Mesenchymal stem cell (in vitro differentiated cells and primary cell): ENCODE results near the gene TMEM248.
"Not testable (repeated sequence)": the region's sequence is repeated elsewhere in the genome, so short reads cannot be mapped to it uniquely, and the experiment has no call there.

Experiments used
- DNase-seq: peaks from one replicate; pipeline ENCODE4 v3.0.0-alpha.2; 2013
- H2AFZ ChIP-seq: one replicate; pipeline ENCODE4 v1.6.1; 2013; ENCODE audit warnings: low read depth, mild to moderate bottlenecking, control low read depth, inconsistent platforms, low read length, moderate library complexity
- H2AK5ac ChIP-seq: 2 replicates; pipeline ENCODE4 v1.6.1; 2013; ENCODE audit warnings: low read length, moderate library complexity, mild to moderate bottlenecking, inconsistent platforms; ENCODE audit not compliant: severe bottlenecking
- H2BK120ac ChIP-seq: one replicate; pipeline ENCODE4 v1.6.1; 2013; ENCODE audit warnings: low read depth, mild to moderate bottlenecking, inconsistent platforms, low read length, moderate library complexity
- H2BK12ac ChIP-seq, 2 experiments: one replicate each; pipeline ENCODE4 v1.6.1; 2013; ENCODE audit warnings: inconsistent platforms in 2 of 2, low read length in 2 of 2, mild to moderate bottlenecking in 2 of 2, moderate library complexity in 2 of 2, control low read depth in 1 of 2
- H2BK15ac ChIP-seq: one replicate; pipeline ENCODE4 v1.6.1; 2013; ENCODE audit warnings: mild to moderate bottlenecking, low read depth, inconsistent platforms; ENCODE audit not compliant: poor library complexity, severe bottlenecking
- H2BK5ac ChIP-seq: 2 replicates; pipeline ENCODE4 v1.6.1; 2013; ENCODE audit warnings: low read depth, mild to moderate bottlenecking, low read length, control low read depth, inconsistent platforms; ENCODE audit not compliant: poor library complexity, severe bottlenecking
- H3K14ac ChIP-seq, 2 experiments: one replicate each; pipeline ENCODE4 v1.6.1; 2013; ENCODE audit warnings: inconsistent platforms in 2 of 2, low read length in 2 of 2, control low read depth in 1 of 2, mild to moderate bottlenecking in 1 of 2, moderate library complexity in 1 of 2
- H3K18ac ChIP-seq, 2 experiments: one replicate each; pipeline ENCODE4 v1.6.1; 2013; ENCODE audit warnings: inconsistent platforms in 2 of 2, low read length in 2 of 2, control low read depth in 1 of 2, low read depth in 1 of 2, mild to moderate bottlenecking in 1 of 2
- H3K23ac ChIP-seq, 2 experiments: one replicate each; pipeline ENCODE4 v1.6.1; 2013; ENCODE audit warnings: inconsistent platforms in 2 of 2, low read length in 2 of 2, mild to moderate bottlenecking in 2 of 2, moderate library complexity in 2 of 2, control low read depth in 1 of 2
- H3K27ac ChIP-seq: 2 replicates; pipeline ENCODE4 v1.5.1; 2013; ENCODE audit warnings: mild to moderate bottlenecking, moderate library complexity, low read length, control low read depth, inconsistent platforms; ENCODE audit not compliant: poor library complexity, severe bottlenecking
- H3K27me3 ChIP-seq, 2 experiments: 2 replicates each; pipeline versions ENCODE4 v1.6.1 to v1.7.0; 2013; ENCODE audit warnings: low read length in 2 of 2, mild to moderate bottlenecking in 2 of 2, moderate library complexity in 2 of 2, control low read depth in 1 of 2, inconsistent platforms in 1 of 2; ENCODE audit not compliant: control insufficient read depth in 1 of 2, insufficient read depth in 1 of 2
- H3K36me3 ChIP-seq, 2 experiments: 2 replicates each; pipeline versions ENCODE4 v1.6.1 to v1.7.0; 2013; ENCODE audit warnings: low read length in 2 of 2, control low read depth in 1 of 2, inconsistent platforms in 1 of 2, low read depth in 1 of 2, mild to moderate bottlenecking in 1 of 2; ENCODE audit not compliant: insufficient read depth in 2 of 2, control insufficient read depth in 1 of 2
- H3K4ac ChIP-seq, 2 experiments: one replicate each; pipeline ENCODE4 v1.6.1; 2013; ENCODE audit warnings: inconsistent platforms in 2 of 2, low read length in 2 of 2, mild to moderate bottlenecking in 2 of 2, moderate library complexity in 2 of 2, control low read depth in 1 of 2, low read depth in 1 of 2
- H3K4me1 ChIP-seq: 2 replicates; pipeline ENCODE4 v1.6.1; 2013; ENCODE audit warnings: low read depth, low read length, control low read depth; ENCODE audit not compliant: control insufficient read depth, insufficient read depth
- H3K4me2 ChIP-seq: 2 replicates; pipeline ENCODE4 v1.6.1; 2013; ENCODE audit warnings: low read length, mild to moderate bottlenecking, inconsistent platforms; ENCODE audit not compliant: poor library complexity, severe bottlenecking
- H3K4me3 ChIP-seq, 2 experiments: 2 replicates each; pipeline versions ENCODE4 v1.5.1 to v1.7.0; 2013; ENCODE audit warnings: low read length in 2 of 2, mild to moderate bottlenecking in 2 of 2, control low read depth in 1 of 2, low read depth in 1 of 2; ENCODE audit not compliant: insufficient read depth in 1 of 2
- H3K79me1 ChIP-seq: replicated peaks from 2 replicates; pipeline ENCODE4 v1.6.1; 2013; ENCODE audit warnings: mild to moderate bottlenecking, control low read depth, low read length, inconsistent platforms; ENCODE audit not compliant: poor library complexity, severe bottlenecking
- H3K9ac ChIP-seq: 2 replicates; pipeline ENCODE4 v1.7.0; 2013; ENCODE audit warnings: mild to moderate bottlenecking, low read length, moderate library complexity
- H3K9me3 ChIP-seq: 2 replicates; pipeline ENCODE4 v1.7.0; 2013; ENCODE audit warnings: mild to moderate bottlenecking, low read length; ENCODE audit not compliant: control insufficient read depth
- H4K8ac ChIP-seq: one replicate; pipeline ENCODE4 v1.6.1; 2013; ENCODE audit warnings: inconsistent platforms, mild to moderate bottlenecking, low read length, moderate library complexity
- H4K91ac ChIP-seq: one replicate; pipeline ENCODE4 v1.6.1; 2013; ENCODE audit warnings: mild to moderate bottlenecking, low read length, inconsistent platforms
- WGBS: methylation state at CpG from one replicate; pipeline ENCODE4 v1.1.7; 2013; ENCODE audit warnings: mixed read lengths; 5-methylcytosine and 5-hydroxymethylcytosine counted together

TMEM248 gene

GRCh38 chr7:66880053-66880452, 41.0 kb upstream of the TMEM248 start:
- Histone ChIP-seq H3K18ac (no peak overlapping the region), H3K23ac (no peak overlapping the region), H2BK12ac (no peak overlapping the region), H4K91ac (peak overlapping the region; percentile 7), H4K8ac (no peak overlapping the region), H3K4me2 (no peak overlapping the region), H2BK15ac (no peak overlapping the region), H3K9ac (no peak overlapping the region), H2BK5ac (no peak overlapping the region), H3K79me1 (no peaks in the 10 kb centered on the region), H2AFZ (no peak overlapping the region), H3K36me3 (peaks cover 10 to 31% of the 10 kb centered on the region in 2 experiments), H3K4ac (no peak overlapping the region), H2BK120ac (no peak overlapping the region), H3K27me3 (no peaks in the 10 kb centered on the region), H3K9me3 (no peaks in the 10 kb centered on the region), H3K14ac (no peak overlapping the region), H2AK5ac (no peak overlapping the region), H3K4me1 (peaks cover 3% of the 10 kb centered on the region), H3K27ac (no peak overlapping the region), H3K4me3 (no peak overlapping the region)
- whole genome bisulfite sequencing = 61% methylated on average over 4 of the region's 5 CpGs
- DNase-seq = no peak

GRCh38 chr7:66880577-66880976, 40.4 kb upstream of the TMEM248 start:
- H4K8ac ChIP-seq, H3K4ac ChIP-seq, H3K4me3 ChIP-seq, H3K9me3 ChIP-seq, H2BK15ac ChIP-seq, H3K14ac ChIP-seq, H2AFZ ChIP-seq, H2AK5ac ChIP-seq, H3K27me3 ChIP-seq, H3K18ac ChIP-seq, H3K23ac ChIP-seq, H2BK12ac ChIP-seq, H3K27ac ChIP-seq, H2BK120ac ChIP-seq, H3K79me1 ChIP-seq, H2BK5ac ChIP-seq, H3K4me1 ChIP-seq, H4K91ac ChIP-seq, H3K4me2 ChIP-seq, DNase-seq, H3K9ac ChIP-seq: not testable (repeated sequence)
- peaks cover 10 to 32% of the 10 kb centered on the region in 2 experiments for H3K36me3 ChIP-seq
- WGBS = 90% methylated on average over 6 of the region's 6 CpGs

- Histone ChIP-seq H2AFZ (no peak overlapping the region), H3K9me3 (no peaks in the 10 kb centered on the region), H2AK5ac (no peak overlapping the region), H3K27ac (no peak overlapping the region), H4K8ac (no peak overlapping the region), H3K14ac (no peak overlapping the region), H3K36me3 (peaks cover 22 to 32% of the 10 kb centered on the region in 2 experiments), H3K27me3 (no peaks in the 10 kb centered on the region), H2BK5ac (no peak overlapping the region), H3K79me1 (no peaks in the 10 kb centered on the region), H3K4ac (no peak overlapping the region), H3K4me2 (no peak overlapping the region), H4K91ac (no peak overlapping the region), H3K18ac (no peak overlapping the region), H3K4me3 (no peak overlapping the region), H3K9ac (no peak overlapping the region), H2BK15ac (no peak overlapping the region), H3K23ac (no peak overlapping the region), H2BK12ac (no peak overlapping the region), H3K4me1 (peaks cover 3% of the 10 kb centered on the region), H2BK120ac (no peak overlapping the region)
- 93% methylated on average over 4 of the region's 7 CpGs for WGBS
- peak; percentile 32 for DNase-seq
Observed at GRCh38 chr7:66883716-66884115, 37.3 kb upstream of the TMEM248 start.

GRCh38 chr7:66884556-66884955, 36.5 kb upstream of the TMEM248 start:
- not testable (repeated sequence) for H3K4me3 ChIP-seq, H2BK5ac ChIP-seq, H2AFZ ChIP-seq, H3K79me1 ChIP-seq, H4K8ac ChIP-seq, H3K27ac ChIP-seq, H3K27me3 ChIP-seq, H2BK12ac ChIP-seq, H2BK120ac ChIP-seq, H3K18ac ChIP-seq, H3K4me1 ChIP-seq, H3K4ac ChIP-seq, H3K9me3 ChIP-seq, H4K91ac ChIP-seq, H2AK5ac ChIP-seq, H3K14ac ChIP-seq, H3K9ac ChIP-seq, H3K4me2 ChIP-seq, H2BK15ac ChIP-seq, H3K23ac ChIP-seq
- peaks cover 22 to 30% of the 10 kb centered on the region in 2 experiments for H3K36me3 ChIP-seq
- DNase-seq = peak; percentile 57
